Heart right ventricle (tissue), 16 donors: ENCODE data around the gene NTRK2. TPM values are rescaled to one million over a fixed set of nuclear protein-coding genes. Genes with fewer than 3 reads are reported as not detected.

Experiments used
- ATAC-seq, 8 donors: fragments of 200-7000 bp; cut with Tn5 transposase; one replicate each; pipeline ENCODE4 v1.9.1; 2020; ENCODE audit warnings: mild to moderate bottlenecking in 8 of 8, moderate library complexity in 8 of 8, moderate number of reproducible peaks in 1 of 8
- DNase-seq, 2 donors: peaks; one replicate each; pipeline ENCODE4 v3.0.0-alpha.2; 2020
- H3K27ac ChIP-seq, 10 donors: fragments of 200-600 bp; sonication (generic) in 2 of 10; one replicate each; pipeline versions ENCODE4 v1.5.0 to v1.8.0; 2020 to 2022; ENCODE audit warnings: mild to moderate bottlenecking in 3 of 10
- H3K27me3 ChIP-seq, 7 donors: fragments of 200-600 bp; one replicate each; pipeline ENCODE4 v1.8.0; 2021 to 2022; ENCODE audit warnings: mild to moderate bottlenecking in 2 of 7
- H3K36me3 ChIP-seq, 9 donors: fragments of 200-600 bp; sonication (generic) in 1 of 9; one replicate each; pipeline versions ENCODE4 v1.5.0 to v1.8.0; 2020 to 2022; ENCODE audit warnings: mild to moderate bottlenecking in 2 of 9
- H3K4me1 ChIP-seq, 9 donors: fragments of 200-600 bp; sonication (generic) in 1 of 9; one replicate each; pipeline versions ENCODE4 v1.5.0 to v1.8.0; 2020 to 2022; ENCODE audit warnings: mild to moderate bottlenecking in 4 of 9
- H3K4me3 ChIP-seq, 10 donors: fragments of 200-600 bp; sonication (generic) in 2 of 10; one replicate each; pipeline versions ENCODE4 v1.5.0 to v1.8.0; 2020 to 2022; ENCODE audit warnings: mild to moderate bottlenecking in 7 of 10, moderate library complexity in 2 of 10
- H3K9me3 ChIP-seq, 11 donors: fragments of 200-600 bp in 10 of 11; sonication (generic) in 2 of 11; one replicate each; pipeline versions ENCODE4 v1.5.0 to v1.8.0; 2013 to 2022; ENCODE audit warnings: mild to moderate bottlenecking in 2 of 11, control low read depth in 1 of 11, moderate library complexity in 1 of 11
- WGBS, 2 donors: extraction: QIAGEN DNeasy Blood & Tissue Kit; methylation state at CpG; one replicate each; pipeline ENCODE4 v1.1.7; 2013; ENCODE audit warnings: inconsistent platforms in 1 of 2; 5-methylcytosine and 5-hydroxymethylcytosine counted together
- intact Hi-C, 10 donors: fragments of 100-400 bp; cut with DNase I; formaldehyde crosslinking; loops; one replicate each; pipeline versions ENCODE4 v1.11.1 to v1.14.2; 2022
- polyA plus RNA-seq, 2 donors: library from polyadenylated mRNA; stranded (reverse); fragments of 200-250 nt; gene quantifications; one replicate each; pipeline ENCODE4 v1.2.3, GENCODE V29; 2013
- total RNA-seq, 10 donors: library from RNA; stranded (reverse); fragmentation: NEBNext Ultra II Directional in 3 of 10; extraction: Animal tissue kit (Norgen Biotek cat#: 25700) in 3 of 10; gene quantifications; one replicate each; pipeline versions ENCODE4 v1.2.1 to v1.2.4, GENCODE V29; 2021 to 2023
- TF ChIP-seq, protein P1 (sequence below), 9 donors: fragments of 200-600 bp; sonication (generic) in 2 of 9; IDR thresholded peaks; one replicate each; pipeline versions ENCODE4 v1.5.0 to v1.8.0; 2021 to 2022; ENCODE audit warnings: antibody characterized with exemption in 9 of 9, mild to moderate bottlenecking in 5 of 9, moderate library complexity in 1 of 9
- donor health status: Arrhythmogenic right ventricular cardiomyopathy.
- donor health status: ischemic (EF 13 %, LVEDD 7.1; RV severe dilation, severe dysfunction).
- donor health status: healthy with polysubstance abuse.
- donor health status: DM: no; HTN: yes; CAD: no.
- donor health status: DM: no; HTN: no; CAD: no.
- donor health status: ischemic (EF 25% LVEDD 6.9; RV normal size, moderate dysfunction).
- donor health status: ischemic (EF 25% LVEDD 5.7; RV mildly dilated, moderate dysfunction).
- donor health status: healthy.
- donor health status: DM: yes; HTN: yes; CAD: no.
- donor health status: Ischemic cardiomyopathy.
- donor health status: ischemic (EF 35%, LVEDD 5.7; RV mildly dilated, moderate dysfunction).
- donor health status: nonischemic (EF 11% LVEDD 7.7; RV severe dilation, severe dysfunction).
- donor health status: DM: yes; HTN: yes; CAD: no.
- donor health status: PGD.
- donor health status: ischemic (EF 29% LVEDD 5.4; RV normal size, mild dysfunction).
- donor health status: nonischemic (EF 23%, LVEDD 6.1; RV moderate dilation, normal function).

The NTRK2 gene
- total and polyA plus RNA-seq, 12 donors, result 1.8 to 7.7 (median 3.0) TPM

DNA sequence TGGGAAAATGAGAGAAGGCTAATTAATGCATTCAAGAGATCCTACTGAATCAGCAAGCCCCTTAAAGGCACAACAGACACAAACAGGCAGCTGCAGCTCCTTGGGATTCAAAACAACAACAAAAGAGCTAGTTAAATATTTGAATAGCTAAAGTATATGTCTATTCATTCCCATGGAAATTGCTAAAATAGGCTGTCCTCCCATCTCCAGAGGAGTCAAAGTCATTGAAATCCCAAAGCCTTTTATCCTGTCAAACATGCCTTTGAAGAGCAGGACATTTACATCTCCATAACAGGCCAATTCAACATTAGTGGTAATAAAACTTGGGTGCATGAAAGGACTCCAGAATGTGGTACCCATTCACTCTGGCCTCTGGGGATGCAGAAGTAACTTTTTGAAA, 177.4 kb downstream of the NTRK2 start:
- Histone ChIP-seq H3K27ac (no peak overlapping the region), H3K36me3 (no peaks in the 10 kb centered on the region), H3K27me3 (peaks cover 0 to 8% (median 0%) of the 10 kb centered on the region in 7 donors), H3K4me3 (no peak overlapping the region), H3K4me1 (peaks cover 0 to 10% (median 4%) of the 10 kb centered on the region in 9 donors), H3K9me3 (no peaks in the 10 kb centered on the region)
- no peak for DNase-seq
- TF ChIP-seq, protein P1, sequence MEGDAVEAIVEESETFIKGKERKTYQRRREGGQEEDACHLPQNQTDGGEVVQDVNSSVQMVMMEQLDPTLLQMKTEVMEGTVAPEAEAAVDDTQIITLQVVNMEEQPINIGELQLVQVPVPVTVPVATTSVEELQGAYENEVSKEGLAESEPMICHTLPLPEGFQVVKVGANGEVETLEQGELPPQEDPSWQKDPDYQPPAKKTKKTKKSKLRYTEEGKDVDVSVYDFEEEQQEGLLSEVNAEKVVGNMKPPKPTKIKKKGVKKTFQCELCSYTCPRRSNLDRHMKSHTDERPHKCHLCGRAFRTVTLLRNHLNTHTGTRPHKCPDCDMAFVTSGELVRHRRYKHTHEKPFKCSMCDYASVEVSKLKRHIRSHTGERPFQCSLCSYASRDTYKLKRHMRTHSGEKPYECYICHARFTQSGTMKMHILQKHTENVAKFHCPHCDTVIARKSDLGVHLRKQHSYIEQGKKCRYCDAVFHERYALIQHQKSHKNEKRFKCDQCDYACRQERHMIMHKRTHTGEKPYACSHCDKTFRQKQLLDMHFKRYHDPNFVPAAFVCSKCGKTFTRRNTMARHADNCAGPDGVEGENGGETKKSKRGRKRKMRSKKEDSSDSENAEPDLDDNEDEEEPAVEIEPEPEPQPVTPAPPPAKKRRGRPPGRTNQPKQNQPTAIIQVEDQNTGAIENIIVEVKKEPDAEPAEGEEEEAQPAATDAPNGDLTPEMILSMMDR (IDR thresholded peaks at IDR 0.05), result no peak
- no peak for ATAC-seq
- intact Hi-C loops, result no loop called here

DNA sequence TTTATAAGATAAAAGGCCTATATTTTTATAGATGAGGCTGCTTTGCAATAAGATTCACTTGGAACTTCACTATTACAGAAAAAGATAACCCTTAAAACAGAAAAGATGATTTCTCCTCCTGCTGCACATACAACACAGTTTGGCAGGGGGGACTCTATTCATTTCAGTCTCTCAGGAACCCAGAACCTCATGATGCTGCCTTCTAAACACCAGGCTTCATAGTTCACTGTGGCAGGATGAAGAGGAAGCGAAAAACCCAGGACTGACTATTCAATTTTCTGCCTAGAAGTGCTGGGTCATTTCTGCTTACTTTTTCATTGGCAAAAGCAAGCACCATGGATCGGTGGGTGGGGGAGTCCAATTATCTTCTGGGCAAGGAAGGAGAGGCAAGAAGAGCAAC, 179.5 kb downstream of the NTRK2 start:
- H3K4me3 ChIP-seq, result no peak overlapping the region
- no peak overlapping the region for H3K27ac ChIP-seq
- intact Hi-C loops, result no loop called here
- H3K9me3 ChIP-seq, result no peaks in the 10 kb centered on the region
- ATAC-seq (no peak), DNase-seq (no peak)
- WGBS, 2 donors, result 97 to 99% methylated on average over 2 of the region's 2 CpGs
- peaks cover 5 to 29% (median 18%) of the 10 kb centered on the region in 9 donors for H3K4me1 ChIP-seq
- H3K27me3 ChIP-seq, result no peaks in the 10 kb centered on the region
- TF ChIP-seq, protein P1 (IDR thresholded peaks at IDR 0.05), result no peak
- H3K36me3 ChIP-seq, result no peaks in the 10 kb centered on the region

DNA sequence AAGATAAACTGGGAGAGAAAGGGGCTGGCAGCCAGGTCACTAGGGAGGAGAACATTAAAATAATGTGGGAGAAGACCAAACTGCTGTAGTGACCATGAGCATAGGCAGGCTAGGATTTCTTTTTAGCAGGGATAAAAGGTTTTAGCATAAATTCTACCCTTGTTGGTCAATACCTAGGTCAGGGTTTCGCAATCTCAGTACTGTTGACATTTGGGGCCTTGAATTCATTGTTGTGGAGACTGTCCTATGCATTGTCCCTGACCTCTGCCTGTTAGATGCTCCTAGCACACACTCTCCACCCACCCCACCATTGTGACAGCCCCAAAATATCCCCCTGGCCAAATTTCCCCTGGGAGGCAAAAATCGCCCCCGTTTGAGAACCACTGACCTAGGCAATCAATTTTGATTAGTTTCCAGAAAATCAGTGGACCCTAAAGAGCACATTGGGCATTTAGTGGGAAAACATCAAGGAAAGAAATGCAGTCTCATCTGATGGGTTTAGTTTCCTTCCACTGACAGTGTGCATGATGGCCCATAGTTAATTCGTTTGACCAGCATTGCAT, 181.4 kb downstream of the NTRK2 start:
- ATAC-seq, result no peak
- 93 to 96% methylated on average over 4 of the region's 4 CpGs for WGBS, 2 donors
- intact Hi-C loops, result loop anchor here in 1 of 10 donors (10.0 kb wide), 1 partner anchor 94 kb away; no protein-coding TSS in a partner anchor

DNA sequence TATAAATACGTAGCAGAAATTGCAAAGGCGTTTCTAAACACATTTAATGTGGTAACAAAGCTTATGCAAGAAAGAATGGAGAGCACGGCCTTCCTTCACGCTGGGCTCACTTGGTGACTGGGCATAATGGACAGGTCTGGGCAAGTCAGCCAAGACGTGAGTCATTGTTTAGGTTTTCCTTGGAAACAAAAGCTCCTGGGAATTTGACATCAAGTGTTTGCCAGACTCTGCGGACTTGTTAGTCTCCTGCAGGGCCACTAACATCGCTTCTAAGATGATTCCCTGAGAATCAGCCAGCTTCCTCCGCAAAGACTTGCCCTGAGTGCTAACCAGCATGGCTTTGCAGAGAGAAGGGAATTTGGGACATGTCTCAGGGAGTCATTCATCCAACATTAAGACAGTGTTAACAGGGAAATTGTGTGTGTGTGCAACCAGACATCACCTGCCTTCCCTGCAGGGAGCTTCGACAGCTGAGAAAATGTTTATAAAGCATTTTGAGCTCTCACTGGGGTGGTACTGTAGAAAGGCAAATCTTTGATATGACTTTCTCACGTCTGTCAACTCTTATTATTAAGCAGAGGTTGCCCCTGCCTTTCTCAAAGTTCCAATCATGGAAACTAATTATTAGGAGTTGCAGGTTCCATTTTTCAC, 182.5 kb downstream of the NTRK2 start:
- TF ChIP-seq, protein P1 (IDR thresholded peaks at IDR 0.05), result no peak
- H3K36me3 ChIP-seq, result no peaks in the 10 kb centered on the region
- intact Hi-C loops, result loop anchor here in 1 of 10 donors (10.0 kb wide), 1 partner anchor 93 kb away; no protein-coding TSS in a partner anchor
- WGBS, 2 donors, result 53 to 65% methylated on average over 10 of the region's 10 CpGs
- ATAC-seq (peak; percentile 51 to 87 (median 79)), DNase-seq (peak in 1 of 2 donors; percentile 66)
- no peaks in the 10 kb centered on the region for H3K9me3 ChIP-seq
- H3K4me1 ChIP-seq, result peaks cover 5 to 40% (median 18%) of the 10 kb centered on the region in 9 donors
- H3K4me3 ChIP-seq, result no peak overlapping the region
- peak overlapping the region in 2 of 10 donors; percentile 31 to 41 for H3K27ac ChIP-seq
- H3K27me3 ChIP-seq, result no peaks in the 10 kb centered on the region

More for the DNA sequence above, 181.4 kb downstream of the NTRK2 start:
- no peaks in the 10 kb centered on the region for H3K36me3 ChIP-seq
- peak overlapping the region in 1 of 10 donors; percentile 5 for H3K27ac ChIP-seq
- no peak overlapping the region for H3K4me3 ChIP-seq
- TF ChIP-seq, protein P1 (IDR thresholded peaks at IDR 0.05), result no peak
- no peaks in the 10 kb centered on the region for H3K9me3 ChIP-seq
- H3K4me1 ChIP-seq, result peaks cover 5 to 29% (median 18%) of the 10 kb centered on the region in 9 donors
- H3K27me3 ChIP-seq, result no peaks in the 10 kb centered on the region
- no peak for DNase-seq
